ENCODE measurements around the gene MMADHC.

The MMADHC gene

GRCh38 chr2:149587220-149587949, at the start of gene MMADHC:
TSS of gene MMADHC (minus strand) at chr2:149587775. CDS start at chr2:149587097, 678 bp downstream.
- DNase-seq = peak; percentile 95 to 98

- DNase-seq = no peak
Observed at GRCh38 chr2:149634103-149634502, 46.5 kb upstream of the MMADHC start.

GRCh38 chr2:149630445-149630844, 42.9 kb upstream of the MMADHC start:
- DNase-seq = no peak

DNA sequence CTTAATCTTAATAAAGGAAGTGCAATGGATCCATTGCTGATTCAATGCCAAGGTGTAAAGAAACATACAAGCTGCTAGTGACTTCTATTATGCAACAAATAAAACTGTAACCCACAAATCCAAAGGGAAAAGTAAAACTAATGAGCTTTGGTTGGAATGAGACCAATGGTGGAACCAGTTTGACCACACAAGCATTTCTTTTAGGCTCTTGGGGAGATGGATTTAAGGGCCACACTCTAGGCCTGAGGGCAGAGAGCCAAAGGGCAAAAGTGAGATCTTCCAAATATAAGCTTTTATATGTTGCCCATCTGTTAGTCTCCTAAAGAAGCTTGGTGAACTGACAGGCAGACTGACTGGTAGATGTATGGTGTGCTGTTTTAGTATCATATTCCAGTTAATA, 41.5 kb upstream of the MMADHC start:
- no peak for DNase-seq

DNA sequence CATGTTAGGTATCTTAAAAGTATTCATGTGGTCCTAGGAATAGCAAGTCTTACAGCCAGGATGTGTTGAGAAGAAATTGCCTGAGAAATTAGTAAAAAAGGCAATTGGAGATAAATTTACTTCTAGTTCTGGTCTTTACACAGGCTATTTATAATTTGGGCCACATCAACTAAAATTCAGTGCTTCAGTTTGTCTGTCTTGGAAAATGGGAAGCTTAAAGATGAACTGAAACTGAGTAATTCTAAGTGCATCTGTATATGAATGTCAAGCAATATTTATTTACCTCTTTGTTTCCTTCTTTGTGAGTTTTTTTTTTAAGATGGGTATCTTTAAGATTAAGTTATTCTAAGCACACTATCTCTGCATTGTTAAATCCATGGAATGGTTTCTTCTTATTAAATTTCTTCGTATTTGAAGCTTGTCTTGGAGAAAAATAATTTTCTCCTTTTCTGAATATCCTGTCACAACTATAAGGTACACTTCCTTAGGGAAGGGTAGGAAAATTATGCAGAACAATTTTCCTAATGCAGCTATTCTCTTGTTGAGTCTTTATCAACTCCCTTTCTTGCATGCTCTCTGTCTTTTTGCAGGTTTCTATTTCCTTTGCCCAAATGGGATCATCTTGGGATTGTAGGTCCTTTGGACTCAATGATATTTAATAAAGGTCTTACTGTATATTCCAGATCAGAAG, 39.7 kb upstream of the MMADHC start:
- DNase-seq = no peak

GRCh38 chr2:149625671-149626070, 38.1 kb upstream of the MMADHC start:
- no peak for DNase-seq

DNA sequence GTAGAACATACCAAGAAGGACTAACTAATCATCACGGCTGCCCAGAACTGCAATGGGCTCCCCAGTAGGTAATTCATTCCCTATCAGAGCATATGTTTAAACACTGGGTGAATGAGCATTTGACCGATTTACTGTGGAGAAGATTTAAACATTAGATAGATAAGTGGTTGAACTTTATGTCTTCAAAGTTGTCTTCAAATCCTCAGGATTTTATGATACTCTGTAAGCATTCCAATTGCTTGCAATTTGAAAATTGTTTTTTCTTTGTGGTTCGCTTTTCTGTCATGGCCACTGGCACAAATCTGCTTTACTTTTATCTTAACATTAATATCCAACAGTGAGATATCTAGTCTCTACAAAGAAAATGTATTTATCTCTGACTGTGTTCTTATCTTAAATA, 37.7 kb upstream of the MMADHC start:
- no peak for DNase-seq

GRCh38 chr2:149622343-149622742, 34.8 kb upstream of the MMADHC start:
- DNase-seq = no peak

GRCh38 chr2:149617476-149617875, 29.9 kb upstream of the MMADHC start:
- DNase-seq = no peak

DNA sequence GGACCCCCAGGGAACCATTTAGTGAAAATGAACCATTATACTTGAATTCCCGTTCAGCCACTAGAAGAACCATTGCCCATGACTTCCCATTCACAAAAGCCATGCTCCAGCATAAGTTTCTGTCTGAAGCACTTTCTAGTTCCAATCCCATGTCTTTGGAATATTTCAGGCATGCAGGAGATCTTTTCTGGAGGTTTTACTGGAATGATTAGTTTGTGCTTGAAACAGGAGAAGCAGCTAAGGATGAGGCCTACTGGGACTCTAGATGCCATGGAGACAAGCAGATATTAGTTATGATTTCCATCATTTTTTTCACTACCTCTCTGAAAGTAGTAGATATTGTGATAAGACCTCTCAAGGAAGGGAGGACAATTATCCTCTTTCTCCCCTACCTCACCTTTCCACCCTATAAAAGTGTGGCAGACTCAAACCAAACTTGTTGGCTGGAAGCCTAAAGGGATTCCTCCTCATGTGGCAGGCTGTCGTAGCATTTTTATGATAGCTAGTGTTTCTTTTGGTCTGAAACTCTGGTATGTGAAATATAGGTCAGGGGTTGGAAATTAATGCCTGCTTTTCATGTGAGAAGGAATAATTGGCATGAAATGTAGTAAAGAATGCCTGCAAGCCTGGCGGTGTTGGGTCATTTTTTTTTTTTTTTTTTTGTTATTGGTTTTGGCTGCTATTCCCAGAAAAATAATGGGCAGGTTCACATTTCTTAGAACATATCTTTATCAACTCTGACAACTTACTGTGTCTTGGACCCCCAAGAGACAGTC, 29.3 kb upstream of the MMADHC start:
- no peak for DNase-seq

DNA sequence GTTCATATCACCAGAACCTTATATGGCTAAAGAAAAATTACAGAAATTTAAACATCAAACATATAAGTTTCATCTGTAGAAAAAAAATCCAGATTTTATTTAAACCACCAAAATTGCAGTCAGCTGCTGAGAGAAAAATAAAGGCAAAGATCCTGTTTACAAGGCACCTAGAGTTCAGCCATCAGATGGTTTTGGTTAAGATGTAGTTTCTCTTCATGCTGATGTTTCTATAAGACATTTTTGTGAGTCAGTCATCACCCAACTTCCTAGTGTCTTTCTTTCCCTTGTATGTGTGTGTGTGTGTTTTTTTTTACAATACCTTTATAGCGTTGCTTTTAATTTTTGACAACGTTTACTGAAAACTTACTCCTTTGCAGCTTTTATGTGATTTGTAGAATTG, 26.1 kb upstream of the MMADHC start:
- DNase-seq = no peak

GRCh38 chr2:149612122-149612521, 24.5 kb upstream of the MMADHC start:
- no peak for DNase-seq

DNA sequence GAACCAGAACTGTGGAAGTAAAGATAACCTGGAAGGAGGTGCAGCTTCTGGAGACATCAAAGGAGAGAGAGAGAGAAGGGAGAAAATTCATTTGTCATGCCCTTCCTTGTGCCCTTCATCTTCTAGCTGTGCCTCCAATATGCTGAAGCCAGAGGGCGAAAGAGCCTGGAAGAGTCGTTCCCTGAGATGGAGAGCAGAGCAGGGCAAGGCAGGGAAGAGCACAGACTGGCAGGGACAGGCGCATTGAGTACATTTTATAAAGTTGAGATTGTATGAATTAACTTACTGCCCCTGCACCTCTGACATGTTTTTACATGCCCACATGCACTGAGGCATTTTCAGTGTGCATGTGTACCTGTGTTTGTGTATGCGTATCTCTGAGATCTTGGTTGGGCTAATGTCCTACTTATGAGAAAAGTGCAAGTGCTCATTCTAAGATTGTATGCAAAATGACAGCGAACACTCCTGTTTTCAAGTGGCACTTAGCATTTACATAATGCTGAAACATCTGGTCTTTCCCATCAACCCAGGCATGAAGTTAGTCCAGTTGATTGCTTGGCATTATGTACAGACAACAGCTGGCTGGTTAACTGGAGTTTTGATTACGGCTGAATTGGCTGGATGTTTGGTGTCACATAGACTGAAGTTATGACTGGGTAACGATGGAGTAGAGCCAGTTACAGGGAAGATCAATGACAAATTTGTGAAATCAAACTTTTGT, 23.7 kb upstream of the MMADHC start:
- no peak for DNase-seq

DNA sequence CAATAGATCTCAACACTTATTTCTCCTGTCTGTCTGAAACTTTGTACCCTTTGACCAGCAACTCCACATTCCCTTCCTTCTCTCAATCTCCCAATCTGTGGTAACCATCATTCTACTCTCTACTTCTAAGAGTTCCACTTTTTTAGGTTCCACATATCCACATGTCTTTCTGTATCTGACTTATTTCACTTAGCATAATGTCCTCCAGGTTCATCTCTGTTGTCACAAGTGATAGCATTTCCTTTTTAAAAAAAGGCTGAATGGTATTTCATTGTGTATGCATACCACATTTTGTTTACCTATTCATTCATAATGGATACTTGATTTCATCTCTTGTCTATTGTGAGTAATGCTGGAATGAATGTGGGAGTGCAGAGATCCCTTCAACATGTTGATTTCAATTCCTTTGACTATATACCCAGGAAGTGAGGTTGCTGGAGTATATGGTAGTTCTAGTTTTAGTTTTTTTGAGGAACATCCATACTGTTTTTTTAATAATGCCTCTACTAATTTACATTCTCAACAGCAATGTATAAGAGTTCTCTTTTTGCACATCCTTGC, 18.8 kb upstream of the MMADHC start:
- no peak for DNase-seq

GRCh38 chr2:149603248-149603647, 15.7 kb upstream of the MMADHC start:
- no peak for DNase-seq

GRCh38 chr2:149601141-149601796, 13.7 kb upstream of the MMADHC start:
- no peak for DNase-seq

DNA sequence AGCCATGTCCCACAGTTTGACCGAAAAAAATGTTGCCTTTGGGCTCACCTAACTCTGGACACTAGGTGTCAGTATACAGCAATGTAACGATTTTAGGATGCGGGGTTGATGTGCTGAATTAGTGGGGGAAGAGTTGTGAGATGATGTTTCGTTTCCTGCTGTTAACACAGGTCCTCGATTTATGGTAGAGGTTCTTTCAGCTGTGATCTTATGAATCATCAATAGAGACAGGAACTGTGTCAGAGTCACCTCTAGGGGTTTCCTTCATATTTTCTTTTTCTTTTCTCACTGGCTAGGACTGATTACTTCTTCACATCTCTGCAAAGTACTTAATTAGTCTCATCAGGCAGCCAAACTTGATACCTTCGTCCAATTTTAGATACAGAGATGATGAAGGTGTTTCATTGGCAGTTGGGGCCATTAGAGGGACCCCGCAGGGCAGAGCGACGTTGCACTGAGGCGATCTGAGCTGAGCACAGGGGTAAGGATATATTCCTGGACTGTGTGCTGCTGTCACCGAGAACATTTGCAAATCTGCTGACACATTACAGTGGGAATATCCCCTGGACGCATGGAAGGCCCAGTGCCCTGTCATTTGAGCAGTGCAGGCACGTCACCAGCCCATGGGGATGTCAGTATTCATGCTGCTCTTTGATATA, 10.2 kb upstream of the MMADHC start:
- DNase-seq = peak; percentile 57 to 75

- no peak for DNase-seq
Observed at GRCh38 chr2:149597050-149597667, 9.6 kb upstream of the MMADHC start.

DNA sequence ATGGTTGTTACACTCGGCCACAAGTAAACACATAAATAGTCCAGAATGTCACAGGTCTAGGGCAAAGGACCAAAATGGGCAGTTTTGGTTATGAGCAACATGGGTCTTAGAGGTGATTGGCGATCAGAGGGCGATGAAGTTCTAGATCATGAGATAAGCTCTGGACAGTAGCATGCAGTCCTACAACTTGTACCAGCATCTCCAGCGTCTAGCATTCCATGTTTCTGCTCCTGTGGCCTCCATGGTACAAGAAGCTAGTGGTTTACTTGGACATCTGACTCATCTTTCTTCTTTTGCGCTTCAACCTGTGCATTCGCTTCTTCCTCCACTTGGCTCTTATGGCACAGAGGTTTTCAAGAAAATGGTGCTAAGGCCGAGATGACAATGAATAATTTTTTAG, 8.9 kb upstream of the MMADHC start:
- DNase-seq = no peak

DNA sequence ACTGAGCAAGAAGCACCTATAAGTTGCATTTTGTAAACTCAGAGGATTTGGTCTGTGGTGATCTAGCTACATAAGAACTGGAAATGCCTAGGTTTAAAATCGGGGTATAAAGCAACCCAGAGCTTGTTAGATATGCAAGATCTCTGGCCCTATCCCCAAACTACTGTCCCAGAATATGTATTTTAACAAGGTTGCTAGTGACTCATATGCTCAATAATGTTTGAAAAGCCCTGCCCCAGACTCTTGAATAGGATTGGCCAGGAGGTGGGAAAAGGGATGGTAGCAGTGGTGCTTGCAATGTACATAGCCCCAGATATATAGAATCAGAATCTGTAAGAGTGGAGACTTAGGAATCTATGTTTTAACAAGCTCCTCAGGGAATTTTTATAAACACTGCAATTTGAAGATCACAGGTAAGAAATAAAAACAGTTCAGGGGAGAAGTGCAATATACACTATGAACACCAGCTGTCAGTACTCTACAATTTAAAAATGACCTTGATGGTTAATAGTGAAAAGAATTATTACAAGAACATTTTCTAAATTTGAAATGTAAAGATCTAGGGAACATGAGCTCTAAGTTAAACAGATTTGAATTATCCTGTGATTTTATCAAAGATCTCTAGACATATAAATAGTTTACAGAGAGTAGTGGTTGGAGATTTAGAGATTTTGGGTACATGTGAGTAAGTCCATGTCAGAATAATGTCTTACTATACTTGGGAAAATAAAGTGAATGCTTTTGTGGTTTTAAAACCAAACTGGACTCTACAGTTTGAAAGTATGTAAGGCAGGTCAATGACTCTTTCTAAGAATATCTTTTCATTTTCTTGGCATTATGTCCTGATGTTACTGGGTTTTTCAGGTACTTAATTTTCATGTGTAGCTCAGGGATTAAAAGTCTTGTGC, 7.7 kb upstream of the MMADHC start:
- no peak for DNase-seq
